HFF-Myc (cell line): ENCODE results near the gene CLCN2.

Experiments used
- DNase-seq: peaks from one replicate; pipeline ENCODE4 v3.0.0-alpha.2; 2011; ENCODE audit warnings: low read depth; ENCODE audit errors: extremely low read depth
- H3K4me3 ChIP-seq: replicated peaks from 2 replicates; pipeline ENCODE4 v1.5.1; 2011; ENCODE audit warnings: low read depth, mild to moderate bottlenecking, control low read depth, low read length
- CTCF ChIP-seq: IDR thresholded peaks from 2 replicates; pipeline ENCODE4 v1.5.1; 2012; ENCODE audit warnings: mild to moderate bottlenecking, low read depth, low read length, control low read depth; ENCODE audit errors: missing control alignments

The CLCN2 gene

GRCh38 chr3:184359610-184360009, 1.8 kb downstream of the CLCN2 start:
- TF ChIP-seq CTCF: no peak
- H3K4me3 ChIP-seq: peak overlapping the region; percentile 71
- DNase-seq: no peak

- no peak overlapping the region for H3K4me3 ChIP-seq
- DNase-seq: no peak
- TF ChIP-seq CTCF: no peak
Measured at GRCh38 chr3:184358921-184359350, 2.5 kb downstream of the CLCN2 start.

- H3K4me3 ChIP-seq: no peak overlapping the region
- TF ChIP-seq CTCF: no peak
- DNase-seq: no peak
Measured at GRCh38 chr3:184358124-184358767, 3.2 kb downstream of the CLCN2 start.

- H3K4me3 ChIP-seq: no peak overlapping the region
- no peak for TF ChIP-seq CTCF
- DNase-seq: no peak
Measured at GRCh38 chr3:184357248-184358123, 3.9 kb downstream of the CLCN2 start.

- no peak for DNase-seq
- H3K4me3 ChIP-seq: no peak overlapping the region
- TF ChIP-seq CTCF: no peak
Measured at GRCh38 chr3:184355261-184356040, 6.0 kb downstream of the CLCN2 start.

GRCh38 chr3:184354754-184355153, 6.7 kb downstream of the CLCN2 start:
- DNase-seq: no peak
- no peak overlapping the region for H3K4me3 ChIP-seq
- no peak for TF ChIP-seq CTCF
